Measurements from ENCODE around the gene SGMS2. TPM values are rescaled to one million over a fixed set of nuclear protein-coding genes. Genes with fewer than 3 reads are reported as not detected.

The SGMS2 gene
- total RNA-seq, 2 experiments from 2014 or later, result 0.46 TPM

GRCh38 chr4:107826421-107826980, 1.8 kb downstream of the SGMS2 start:
- POLR2A ChIA-PET, result no interaction called here
- CTCF ChIA-PET, result interaction anchor here (0.5 kb wide), 1 partner anchor 1455 kb away, joined by 3 read pairs; no protein-coding TSS in a partner anchor

- ChIA-PET POLR2A (no interaction called here), CTCF (no interaction called here)
Observed at GRCh38 chr4:107828315-107829090, 3.8 kb downstream of the SGMS2 start.

- ChIA-PET CTCF (no interaction called here), POLR2A (no interaction called here)
Observed at GRCh38 chr4:107831140-107831539, 6.4 kb downstream of the SGMS2 start.

GRCh38 chr4:107832275-107832807, 7.6 kb downstream of the SGMS2 start:
- ChIA-PET POLR2A (no interaction called here), CTCF (no interaction called here)

- CTCF ChIA-PET, result no interaction called here
- POLR2A ChIA-PET, result no interaction called here
Observed at GRCh38 chr4:107834241-107834794, 9.6 kb downstream of the SGMS2 start.

- ChIA-PET CTCF (no interaction called here), POLR2A (no interaction called here)
Observed at GRCh38 chr4:107835406-107835805, 10.7 kb downstream of the SGMS2 start.

- ChIA-PET POLR2A (no interaction called here), CTCF (no interaction called here)
Observed at GRCh38 chr4:107837317-107837716, 12.6 kb downstream of the SGMS2 start.

GRCh38 chr4:107837776-107838618, 13.3 kb downstream of the SGMS2 start:
- POLR2A ChIA-PET, result no interaction called here
- CTCF ChIA-PET, result no interaction called here

GRCh38 chr4:107838861-107839565, 14.3 kb downstream of the SGMS2 start:
- POLR2A ChIA-PET, result no interaction called here
- CTCF ChIA-PET, result no interaction called here

GRCh38 chr4:107843391-107843790, 18.7 kb downstream of the SGMS2 start:
- ChIA-PET CTCF (no interaction called here), POLR2A (no interaction called here)

- ChIA-PET CTCF (no interaction called here), POLR2A (no interaction called here)
Observed at GRCh38 chr4:107845681-107846080, 20.9 kb downstream of the SGMS2 start.

GRCh38 chr4:107850438-107850837, 25.7 kb downstream of the SGMS2 start:
- ChIA-PET POLR2A (no interaction called here), CTCF (no interaction called here)

GRCh38 chr4:107853444-107854355, 29.0 kb downstream of the SGMS2 start:
- CTCF ChIA-PET, result no interaction called here
- POLR2A ChIA-PET, result no interaction called here

GRCh38 chr4:107854356-107855022, 29.8 kb downstream of the SGMS2 start:
- CTCF ChIA-PET, result no interaction called here

GRCh38 chr4:107855723-107856122, 31.0 kb downstream of the SGMS2 start:
- CTCF ChIA-PET, result no interaction called here

More at GRCh38 chr4:107854356-107855022, 29.8 kb downstream of the SGMS2 start:
- POLR2A ChIA-PET, result no interaction called here

GRCh38 chr4:107856901-107857300, 32.2 kb downstream of the SGMS2 start:
- ChIA-PET CTCF (no interaction called here), POLR2A (no interaction called here)

More at GRCh38 chr4:107855723-107856122, 31.0 kb downstream of the SGMS2 start:
- POLR2A ChIA-PET, result no interaction called here

- ChIA-PET CTCF (no interaction called here), POLR2A (no interaction called here)
Observed at GRCh38 chr4:107857741-107858140, 33.0 kb downstream of the SGMS2 start.

- CTCF ChIA-PET, result no interaction called here
- POLR2A ChIA-PET, result no interaction called here
Observed at GRCh38 chr4:107858158-107858742, 33.5 kb downstream of the SGMS2 start.
